GM12873 (cell line): ENCODE data around the gene ZRANB2.

Source experiments
- CTCF ChIP-seq: IDR thresholded peaks from 2 replicates; pipeline ENCODE4 v1.5.1; 2012; ENCODE audit warnings: low read depth, mild to moderate bottlenecking, moderate library complexity, low read length, control low read depth; ENCODE audit not compliant: insufficient read depth; ENCODE audit errors: missing control alignments

Gene ZRANB2

GRCh38 chr1:71047635-71048607 is 32.9 kb downstream of the ZRANB2 start, which contains the start of gene PTGER3:
Gene PTGER3, minus strand, starts transcription at chr1:71047816. Its CDS starts 239 bp downstream, at chr1:71047577.
- no peak for TF ChIP-seq CTCF

- TF ChIP-seq CTCF = no peak
Observed at GRCh38 chr1:71046891-71047634, 33.8 kb downstream of the ZRANB2 start.

- TF ChIP-seq CTCF = no peak
Observed at GRCh38 chr1:71045463-71046028, 35.3 kb downstream of the ZRANB2 start.

- TF ChIP-seq CTCF = no peak
Observed at GRCh38 chr1:71044833-71045232, 36.0 kb downstream of the ZRANB2 start.

- TF ChIP-seq CTCF = no peak
Observed at GRCh38 chr1:71043065-71043464, 37.8 kb downstream of the ZRANB2 start.

- no peak for TF ChIP-seq CTCF
Observed at GRCh38 chr1:71041806-71042205, 39.0 kb downstream of the ZRANB2 start.
